Measurements from ENCODE around the gene PTPRR. TPM values are rescaled to one million over a fixed set of nuclear protein-coding genes. Genes with fewer than 3 reads are reported as not detected.

The PTPRR gene
- total and polyA plus RNA-seq, 2 of the 4 experiments (the other 2 are of a cell fraction), result 0.18 to 0.21 TPM

DNA sequence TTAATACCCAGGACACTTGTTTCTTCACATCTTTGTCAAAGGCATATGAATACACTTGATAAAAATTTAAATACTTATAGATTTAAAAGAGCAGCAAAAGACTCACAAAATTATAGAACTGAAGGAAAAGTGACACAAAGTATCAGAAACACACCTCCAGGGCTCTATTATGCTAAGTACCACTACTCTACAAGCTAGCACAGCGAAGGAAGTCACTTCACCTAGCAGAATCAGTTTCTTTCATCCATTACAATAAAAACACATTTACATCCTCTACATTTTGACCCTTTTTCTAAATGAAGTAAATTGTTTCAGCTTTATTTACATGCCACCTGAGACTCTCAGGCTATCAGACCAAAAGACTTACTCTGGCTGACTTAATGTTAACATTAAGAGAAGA lies 256.7 kb downstream of the PTPRR start:
- no peak overlapping the region for H2BK5ac ChIP-seq (ENCODE audit: low read depth, low read length, poor library complexity, severe bottlenecking)
- H3K27me3 ChIP-seq (ENCODE audit: control insufficient read depth, insufficient read depth, low read length), result no peaks in the 10 kb centered on the region
- no peaks in the 10 kb centered on the region for H4K20me1 ChIP-seq (ENCODE audit: insufficient read depth, low read length)
- TF ChIP-seq MAFK (IDR thresholded peaks at IDR 0.05; ENCODE audit: low read depth, low read length), result no peak
- no peak for TF ChIP-seq FOS (IDR thresholded peaks at IDR 0.05; ENCODE audit: low read depth, low read length)
- no peak for TF ChIP-seq MAZ (IDR thresholded peaks at IDR 0.05; ENCODE audit: borderline replicate concordance, low read depth, low read length)
- no peak for TF ChIP-seq BHLHE40 (IDR thresholded peaks at IDR 0.05; ENCODE audit: low read depth, low read length)
- TF ChIP-seq CTCF (conservative IDR thresholded peaks at IDR 0.05; ENCODE audit: low read depth, low read length), result no peak
- TF ChIP-seq CHD1 (IDR thresholded peaks at IDR 0.05; ENCODE audit: low read depth, low read length), result no peak
- no peak for TF ChIP-seq USF2 (IDR thresholded peaks at IDR 0.05; ENCODE audit: low read depth, low read length)
- no peak for TF ChIP-seq RCOR1 (IDR thresholded peaks at IDR 0.05; ENCODE audit: insufficient replicate concordance, low read length)
- no peak for TF ChIP-seq POLR2A (IDR thresholded peaks at IDR 0.05; ENCODE audit: low read depth, low read length)
- TF ChIP-seq MXI1 (IDR thresholded peaks at IDR 0.05; ENCODE audit: borderline replicate concordance, low read depth, low read length), result no peak
- TF ChIP-seq RFX5 (IDR thresholded peaks at IDR 0.05; ENCODE audit: low read depth, low read length), result no peak
- TF ChIP-seq SMC3 (IDR thresholded peaks at IDR 0.05; ENCODE audit: low read depth, low read length), result no peak
- no peak for TF ChIP-seq ELK1 (IDR thresholded peaks at IDR 0.05; ENCODE audit: borderline replicate concordance, low read depth, low read length)
- no peak for TF ChIP-seq NFE2L2 (IDR thresholded peaks at IDR 0.05; ENCODE audit: low read depth, low read length)
- no peak for TF ChIP-seq CEBPB (IDR thresholded peaks at IDR 0.05; ENCODE audit: low read depth, low read length)
- TF ChIP-seq RAD21 (IDR thresholded peaks at IDR 0.05; ENCODE audit: low read length), result no peak
- DNase-seq (no peak), ATAC-seq (ENCODE audit: low read depth) (no peak)
- ChIA-PET POLR2A (ENCODE audit: unreplicated experiment) (no interaction called here), CTCF (no interaction called here)
- H2AK5ac ChIP-seq (ENCODE audit: low read depth, low read length), result no peak overlapping the region
- H3K79me1 ChIP-seq (ENCODE audit: low read depth in 1 of 2, low read length in 2 of 2), result no peaks in the 10 kb centered on the region
- no peak overlapping the region for H3K9ac ChIP-seq (ENCODE audit: low read depth, low read length)
- H3K56ac ChIP-seq (ENCODE audit: extremely low read depth, insufficient read depth, low read length), result no peak overlapping the region
- no peak overlapping the region for H2BK120ac ChIP-seq (ENCODE audit: low read depth, low read length)
- BruUV-seq (replicated peaks), result no TSS peak
- H2BK15ac ChIP-seq (ENCODE audit: low read depth, low read length), result no peak overlapping the region
- intact Hi-C loops (cut with micrococcal nuclease), result no loop called here
- H3K4me2 ChIP-seq (ENCODE audit: low read depth, low read length), result no peak overlapping the region
- no CpG with 5 or more reads among the region's 1 CpG for WGBS, 2 experiments (ENCODE audit: extremely low coverage in 2 of 2, insufficient read length in 1 of 2)
- H3K4ac ChIP-seq (ENCODE audit: low read depth, low read length), result no peak overlapping the region
- no peak overlapping the region for H4K5ac ChIP-seq (ENCODE audit: low read depth, low read length)
- no peak overlapping the region for H3K27ac ChIP-seq (ENCODE audit: insufficient read depth, low read length)
- H3K9me1 ChIP-seq (ENCODE audit: insufficient read depth, low read length), result no peaks in the 10 kb centered on the region
- H2AK9ac ChIP-seq (replicated peaks; ENCODE audit: low read depth, low read length, poor library complexity), result no peak overlapping the region
- no peak overlapping the region for H2BK20ac ChIP-seq (ENCODE audit: low read depth, low read length)
- H3K14ac ChIP-seq (replicated peaks; ENCODE audit: low read depth, low read length), result no peak overlapping the region
- H3K36me3 ChIP-seq (ENCODE audit: control insufficient read depth, insufficient read depth, low read length), result no peaks in the 10 kb centered on the region
- H2AFZ ChIP-seq (replicated peaks; ENCODE audit: low read length, poor library complexity), result no peak overlapping the region
- no peak overlapping the region for H3K18ac ChIP-seq (ENCODE audit: low read depth, low read length)
- H3K4me1 ChIP-seq (ENCODE audit: control insufficient read depth, insufficient read depth, low read length), result no peaks in the 10 kb centered on the region
- no peaks in the 10 kb centered on the region for H3K9me3 ChIP-seq (ENCODE audit: control insufficient read depth, insufficient read depth, low read length)
- H4K91ac ChIP-seq (ENCODE audit: insufficient read depth, low read depth, low read length), result no peak overlapping the region
- no peak overlapping the region for H3K23ac ChIP-seq (ENCODE audit: low read depth, low read length)
- in situ Hi-C loops (cut with MboI; ENCODE audit: low sequenced_read_pairs), result no loop called here
- H3K4me3 ChIP-seq (ENCODE audit: insufficient read depth, low read depth, low read length), result no peak overlapping the region
- no peak overlapping the region for H4K8ac ChIP-seq (ENCODE audit: low read depth in 2 of 2, low read length in 2 of 2)
- dilution Hi-C loops (cut with HindIII; ENCODE audit: low sequenced_read_pairs, unreplicated experiment), result no loop called here

All from IMR-90 (cell line).